ENCODE data around the gene TEX29.

- TF ChIP-seq CTCF (conservative IDR thresholded peaks at IDR 0.05; ENCODE audit: low read length) (no peak), EZH2phosphoT487 (IDR thresholded peaks at IDR 0.05; ENCODE audit: borderline replicate concordance) (no peak)
Measured at GRCh38 chr13:111303559-111303958, 16.9 kb upstream of the TEX29 start.
